Measurements from ENCODE around the gene SLC22A3.

GRCh38 chr6:160461641-160462040, 113.5 kb downstream of the SLC22A3 start:
- TF ChIP-seq ESRRA (CRISPR knock-in tag; IDR thresholded peaks at IDR 0.05; ENCODE audit: borderline replicate concordance) (no peak), CTCF (IDR thresholded peaks at IDR 0.05) (no peak), FOXP1 (CRISPR knock-in tag; IDR thresholded peaks at IDR 0.05; ENCODE audit: borderline replicate concordance) (no peak), SP1 (CRISPR knock-in tag; conservative IDR thresholded peaks at IDR 0.05) (no peak), SMAD4 (CRISPR knock-in tag; IDR thresholded peaks at IDR 0.05) (no peak), RELA (CRISPR knock-in tag; IDR thresholded peaks at IDR 0.05; ENCODE audit: borderline replicate concordance) (no peak), GTF2I (CRISPR knock-in tag; conservative IDR thresholded peaks at IDR 0.05) (no peak), NFYB (CRISPR knock-in tag; conservative IDR thresholded peaks at IDR 0.05; ENCODE audit: low read depth) (no peak), CREM (CRISPR knock-in tag; IDR thresholded peaks at IDR 0.05) (no peak), ATF1 (CRISPR knock-in tag; IDR thresholded peaks at IDR 0.05) (no peak)
- TF ChIP-seq, protein P1, sequence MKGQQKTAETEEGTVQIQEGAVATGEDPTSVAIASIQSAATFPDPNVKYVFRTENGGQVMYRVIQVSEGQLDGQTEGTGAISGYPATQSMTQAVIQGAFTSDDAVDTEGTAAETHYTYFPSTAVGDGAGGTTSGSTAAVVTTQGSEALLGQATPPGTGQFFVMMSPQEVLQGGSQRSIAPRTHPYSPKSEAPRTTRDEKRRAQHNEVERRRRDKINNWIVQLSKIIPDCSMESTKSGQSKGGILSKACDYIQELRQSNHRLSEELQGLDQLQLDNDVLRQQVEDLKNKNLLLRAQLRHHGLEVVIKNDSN (CRISPR knock-in tag; IDR thresholded peaks at IDR 0.05), result no peak
- TF ChIP-seq, protein P2, sequence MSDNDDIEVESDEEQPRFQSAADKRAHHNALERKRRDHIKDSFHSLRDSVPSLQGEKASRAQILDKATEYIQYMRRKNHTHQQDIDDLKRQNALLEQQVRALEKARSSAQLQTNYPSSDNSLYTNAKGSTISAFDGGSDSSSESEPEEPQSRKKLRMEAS (CRISPR knock-in tag; IDR thresholded peaks at IDR 0.05), result no peak

Measured in WTC11 (cell line).